ENCODE data around the gene ANKRD10.

The ANKRD10 gene

DNA sequence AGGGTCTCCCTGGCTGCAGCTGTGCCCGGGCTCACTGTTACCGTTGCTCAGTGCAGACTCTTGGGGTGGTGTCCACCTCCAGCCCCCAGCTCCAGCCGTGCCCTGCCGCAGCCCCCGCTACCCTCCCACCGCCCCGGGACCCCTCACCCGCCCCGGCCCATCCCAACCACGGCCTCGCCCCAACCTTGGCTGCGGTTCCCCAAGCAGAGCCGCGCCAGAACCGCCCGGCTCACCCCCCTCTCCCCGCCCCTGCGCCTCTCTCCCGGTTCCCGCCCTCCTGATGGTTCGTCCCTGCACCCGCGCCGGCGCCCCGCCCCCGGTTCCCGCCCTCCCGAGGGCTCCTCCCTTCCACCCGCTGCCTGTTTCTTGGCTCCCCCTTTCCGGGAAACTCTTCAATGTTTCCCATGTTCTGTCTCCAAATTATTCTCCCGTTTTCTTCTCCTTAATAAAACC, 40.3 kb downstream of the ANKRD10 start:
- peak overlapping the region; percentile 47 for H3K4me2 ChIP-seq (ENCODE audit: low read length)

DNA sequence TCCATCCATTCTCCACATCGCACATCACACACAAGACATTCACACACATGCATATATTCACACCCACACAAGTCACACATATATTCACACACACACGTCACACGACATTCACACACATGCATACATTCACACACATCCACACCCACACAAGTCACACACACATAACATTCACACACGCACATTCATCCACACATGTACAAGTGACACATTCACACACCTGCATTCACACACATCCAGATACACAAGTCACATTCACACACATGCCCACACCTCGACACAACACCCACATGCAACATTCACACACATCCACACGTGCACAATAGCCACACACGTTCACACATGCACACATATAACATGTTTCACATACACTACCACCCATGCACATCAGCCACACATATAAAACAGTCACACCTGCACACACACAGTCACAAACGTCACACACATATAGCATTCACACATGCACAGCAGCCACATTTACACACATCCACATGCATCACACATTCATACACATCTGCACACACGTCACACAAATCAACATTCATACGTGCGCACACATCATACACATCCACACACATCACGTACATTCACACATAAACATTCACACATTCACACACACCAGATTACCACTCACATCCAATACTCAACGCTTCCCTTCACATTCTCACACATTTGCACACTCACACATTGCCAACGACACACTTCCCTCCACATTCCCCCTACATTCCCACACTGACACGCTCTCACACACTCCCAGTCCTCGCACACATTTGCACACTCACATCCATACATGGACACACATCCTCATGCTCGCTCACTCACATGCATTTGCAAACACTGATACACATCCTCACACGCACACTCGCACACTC, 41.0 kb downstream of the ANKRD10 start:
- Histone ChIP-seq H3K4me2 (ENCODE audit: low read length) (peak overlapping the region; percentile 47), H3K9me3 (ENCODE audit: control insufficient read depth, insufficient read depth, low read length) (no peaks in the 10 kb centered on the region), H3K9me2 (replicated peaks; ENCODE audit: control insufficient read depth, low read length) (no peaks in the 10 kb centered on the region), H3K36me3 (ENCODE audit: control insufficient read depth, low read length) (no peaks in the 10 kb centered on the region), H3K4me1 (ENCODE audit: control insufficient read depth, low read length) (peaks cover 12% of the 10 kb centered on the region), H3F3A (ENCODE audit: control insufficient read depth, insufficient read depth) (no peaks in the 10 kb centered on the region), H3K4me3 (ENCODE audit: low read length) (peak overlapping the region; percentile 23; the same call in 1 of the 2 replicates), H4K20me1 (ENCODE audit: control insufficient read depth, insufficient read depth, low read depth, low read length) (no peaks in the 10 kb centered on the region), H3K27me3 (ENCODE audit: control insufficient read depth, low read length) (peaks cover 8% of the 10 kb centered on the region; the same call in 1 of the 2 replicates), H3K79me2 (ENCODE audit: control insufficient read depth, low read length) (no peaks in the 10 kb centered on the region), H3K27ac (ENCODE audit: low read depth, low read length) (no peak overlapping the region)
- no peak for TF ChIP-seq EZH2phosphoT487 (IDR thresholded peaks at IDR 0.05; ENCODE audit: borderline replicate concordance, low read length)
- TF ChIP-seq, protein P1, sequence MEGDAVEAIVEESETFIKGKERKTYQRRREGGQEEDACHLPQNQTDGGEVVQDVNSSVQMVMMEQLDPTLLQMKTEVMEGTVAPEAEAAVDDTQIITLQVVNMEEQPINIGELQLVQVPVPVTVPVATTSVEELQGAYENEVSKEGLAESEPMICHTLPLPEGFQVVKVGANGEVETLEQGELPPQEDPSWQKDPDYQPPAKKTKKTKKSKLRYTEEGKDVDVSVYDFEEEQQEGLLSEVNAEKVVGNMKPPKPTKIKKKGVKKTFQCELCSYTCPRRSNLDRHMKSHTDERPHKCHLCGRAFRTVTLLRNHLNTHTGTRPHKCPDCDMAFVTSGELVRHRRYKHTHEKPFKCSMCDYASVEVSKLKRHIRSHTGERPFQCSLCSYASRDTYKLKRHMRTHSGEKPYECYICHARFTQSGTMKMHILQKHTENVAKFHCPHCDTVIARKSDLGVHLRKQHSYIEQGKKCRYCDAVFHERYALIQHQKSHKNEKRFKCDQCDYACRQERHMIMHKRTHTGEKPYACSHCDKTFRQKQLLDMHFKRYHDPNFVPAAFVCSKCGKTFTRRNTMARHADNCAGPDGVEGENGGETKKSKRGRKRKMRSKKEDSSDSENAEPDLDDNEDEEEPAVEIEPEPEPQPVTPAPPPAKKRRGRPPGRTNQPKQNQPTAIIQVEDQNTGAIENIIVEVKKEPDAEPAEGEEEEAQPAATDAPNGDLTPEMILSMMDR (IDR thresholded peaks at IDR 0.05; ENCODE audit: low read depth, low read length, poor library complexity, severe bottlenecking): no peak

More for the DNA sequence above, 40.3 kb downstream of the ANKRD10 start:
- TF ChIP-seq, protein P1 (IDR thresholded peaks at IDR 0.05; ENCODE audit: low read depth, low read length, poor library complexity, severe bottlenecking): no peak
- no peak for TF ChIP-seq EZH2phosphoT487 (IDR thresholded peaks at IDR 0.05; ENCODE audit: borderline replicate concordance, low read length)
- no peak overlapping the region for H3K27ac ChIP-seq (ENCODE audit: low read depth, low read length)
- peaks cover 8% of the 10 kb centered on the region; the same call in 1 of the 2 replicates for H3K27me3 ChIP-seq (ENCODE audit: control insufficient read depth, low read length)
- peaks cover 12% of the 10 kb centered on the region for H3K4me1 ChIP-seq (ENCODE audit: control insufficient read depth, low read length)
- H3K9me3 ChIP-seq (ENCODE audit: control insufficient read depth, insufficient read depth, low read length): no peaks in the 10 kb centered on the region
- H3K36me3 ChIP-seq (ENCODE audit: control insufficient read depth, low read length): no peaks in the 10 kb centered on the region
- H4K20me1 ChIP-seq (ENCODE audit: control insufficient read depth, insufficient read depth, low read depth, low read length): no peaks in the 10 kb centered on the region
- peak overlapping the region; percentile 23; the same call in 1 of the 2 replicates for H3K4me3 ChIP-seq (ENCODE audit: low read length)
- H3K9me2 ChIP-seq (replicated peaks; ENCODE audit: control insufficient read depth, low read length): no peaks in the 10 kb centered on the region
- H3K79me2 ChIP-seq (ENCODE audit: control insufficient read depth, low read length): no peaks in the 10 kb centered on the region
- no peaks in the 10 kb centered on the region for H3F3A ChIP-seq (ENCODE audit: control insufficient read depth, insufficient read depth)

DNA sequence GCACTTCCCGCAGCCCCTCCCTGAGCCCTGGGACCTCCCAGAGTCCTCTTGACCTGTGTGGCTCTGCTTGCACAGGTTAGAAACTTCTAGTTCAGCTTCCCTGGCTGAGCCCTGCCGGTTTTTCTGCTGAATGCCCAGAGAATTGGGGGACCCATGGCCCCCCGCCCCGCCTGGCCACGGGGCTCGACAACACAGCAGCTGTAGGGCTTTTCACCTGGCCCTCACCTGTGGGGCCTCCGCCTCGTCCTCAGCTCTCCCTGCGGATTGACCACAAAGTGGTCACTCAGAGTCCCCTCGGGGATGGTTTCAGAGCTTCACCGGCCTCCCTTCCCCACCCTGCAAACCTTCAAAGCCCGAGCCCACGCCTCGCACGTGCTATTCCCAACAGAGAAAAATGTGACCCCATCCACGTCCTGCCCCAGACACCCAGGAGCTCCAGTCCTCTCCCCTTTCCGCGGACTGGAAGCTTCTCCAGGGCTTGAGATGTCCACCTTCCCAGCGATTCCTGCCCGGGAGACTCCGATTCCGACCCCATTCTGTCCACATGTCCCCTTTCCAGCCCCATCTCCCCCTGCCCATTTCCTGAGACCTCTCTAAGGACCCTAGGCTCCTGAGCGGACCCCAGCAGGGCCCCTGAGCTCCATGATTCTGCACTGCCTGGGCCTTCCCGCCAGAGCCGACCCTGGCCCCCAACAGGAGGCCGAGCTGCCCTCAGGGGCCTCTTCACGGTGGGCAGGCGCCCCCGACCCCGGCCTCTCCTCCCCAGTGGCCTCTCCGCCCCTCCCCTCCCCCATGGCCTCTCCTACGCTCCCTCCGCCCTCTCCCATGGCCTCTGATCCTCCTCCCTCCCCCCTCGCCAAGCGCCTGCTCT, 41.9 kb downstream of the ANKRD10 start:
- TF ChIP-seq EZH2phosphoT487 (IDR thresholded peaks at IDR 0.05; ENCODE audit: borderline replicate concordance, low read length): no peak
- TF ChIP-seq, protein P1 (IDR thresholded peaks at IDR 0.05; ENCODE audit: low read depth, low read length, poor library complexity, severe bottlenecking): no peak
- Histone ChIP-seq H3F3A (ENCODE audit: control insufficient read depth, insufficient read depth) (no peaks in the 10 kb centered on the region), H3K9me2 (replicated peaks; ENCODE audit: control insufficient read depth, low read length) (no peaks in the 10 kb centered on the region), H3K36me3 (ENCODE audit: control insufficient read depth, low read length) (no peaks in the 10 kb centered on the region), H3K4me2 (ENCODE audit: low read length) (no peak overlapping the region), H3K4me1 (ENCODE audit: control insufficient read depth, low read length) (peaks cover 12% of the 10 kb centered on the region), H3K27ac (ENCODE audit: low read depth, low read length) (no peak overlapping the region), H4K20me1 (ENCODE audit: control insufficient read depth, insufficient read depth, low read depth, low read length) (no peaks in the 10 kb centered on the region), H3K79me2 (ENCODE audit: control insufficient read depth, low read length) (no peaks in the 10 kb centered on the region), H3K4me3 (ENCODE audit: low read length) (no peak overlapping the region), H3K27me3 (ENCODE audit: control insufficient read depth, low read length) (peaks cover 8% of the 10 kb centered on the region; the same call in 1 of the 2 replicates), H3K9me3 (ENCODE audit: control insufficient read depth, insufficient read depth, low read length) (no peaks in the 10 kb centered on the region)
